T47D (cell line): ENCODE measurements around the gene NETO1.

ENCODE experiments used
- DNase-seq, 2 experiments: peaks; one replicate each; pipeline versions ENCODE4 v3.0.0 to v3.0.0-alpha.2; 2011 to 2012; ENCODE audit warnings: low read depth in 1 of 2, low spot score in 1 of 2
- JUND ChIP-seq: IDR thresholded peaks from 2 replicates; pipeline ENCODE4 v1.6.1; 2012; ENCODE audit warnings: low read depth
- in situ Hi-C: cut with HindIII; loops from 2 replicates; pipeline ENCODE4 v1.10.0; 2016; ENCODE audit warnings: low sequenced_read_pairs, low pct_unique_long_range_greater_than_20kb

Gene NETO1

GRCh38 chr18:72762515-72763122, 105.2 kb downstream of the NETO1 start:
- in situ Hi-C loops = no loop called here
- no peak for TF ChIP-seq JUND
- DNase-seq = peak in 1 of 2 experiments; percentile 76

GRCh38 chr18:72752220-72752619, 115.6 kb downstream of the NETO1 start:
- in situ Hi-C loops = no loop called here
- DNase-seq = no peak
- TF ChIP-seq JUND = no peak

- TF ChIP-seq JUND = no peak
- DNase-seq = no peak
- in situ Hi-C loops = no loop called here
Measured at GRCh38 chr18:72742002-72742401, 125.8 kb downstream of the NETO1 start.

- no peak for DNase-seq
- no peak for TF ChIP-seq JUND
- in situ Hi-C loops = no loop called here
Measured at GRCh38 chr18:72738136-72738535, 129.7 kb downstream of the NETO1 start.

GRCh38 chr18:72727776-72728175, 140.0 kb downstream of the NETO1 start:
- in situ Hi-C loops = no loop called here
- TF ChIP-seq JUND = no peak
- no peak for DNase-seq

- in situ Hi-C loops = no loop called here
- DNase-seq = peak in 1 of 2 experiments; percentile 8
- no peak for TF ChIP-seq JUND
Measured at GRCh38 chr18:72727038-72727655, 140.6 kb downstream of the NETO1 start.

- no peak for TF ChIP-seq JUND
- in situ Hi-C loops = no loop called here
- no peak for DNase-seq
Measured at GRCh38 chr18:72726201-72726600, 141.6 kb downstream of the NETO1 start.

GRCh38 chr18:72721330-72721729, 146.5 kb downstream of the NETO1 start:
- no peak for DNase-seq
- no peak for TF ChIP-seq JUND
- in situ Hi-C loops = no loop called here

- in situ Hi-C loops = no loop called here
- DNase-seq = no peak
- TF ChIP-seq JUND = no peak
Measured at GRCh38 chr18:72720116-72720515, 147.7 kb downstream of the NETO1 start.

- TF ChIP-seq JUND = no peak
- in situ Hi-C loops = no loop called here
- DNase-seq = no peak
Measured at GRCh38 chr18:72704202-72704601, 163.6 kb downstream of the NETO1 start.

- TF ChIP-seq JUND = no peak
- peak in 1 of 2 experiments; percentile 39 for DNase-seq
- in situ Hi-C loops = no loop called here
Measured at GRCh38 chr18:72700961-72701710, 166.7 kb downstream of the NETO1 start.

GRCh38 chr18:72697706-72698105, 170.1 kb downstream of the NETO1 start:
- in situ Hi-C loops = no loop called here
- DNase-seq = no peak
- TF ChIP-seq JUND = no peak

GRCh38 chr18:72692595-72692994, 175.2 kb downstream of the NETO1 start:
- no peak for TF ChIP-seq JUND
- DNase-seq = no peak
- in situ Hi-C loops = no loop called here
